Activated B cell treated with CpG ODN at 0.5 μM for 24 hours (primary cell): ENCODE measurements around the gene AOPEP. TPM values are rescaled to one million over a fixed set of nuclear protein-coding genes. Genes with fewer than 3 reads are reported as not detected.

Source experiments
- ATAC-seq: fragments of 200-7000 bp; cut with Tn5 transposase; one replicate; pipeline ENCODE4 v1.10.0; 2021; ENCODE audit warnings: low read depth, mild to moderate bottlenecking, moderate library complexity
- CTCF ChIA-PET: fragments of 350-600 bp; sonication (Branson Sonifier 250); formaldehyde crosslinking; loops from one replicate; lab custom pipeline; 2021; ENCODE audit warnings: antibody characterized with exemption; lab: Charles Lee
- POLR2A ChIA-PET: fragments of 350-600 bp; sonication (Branson Sonifier 250); formaldehyde crosslinking; loops from one replicate; lab custom pipeline; 2021; ENCODE audit warnings: antibody characterized with exemption; lab: Charles Lee
- DNase-seq: peaks from one replicate; pipeline ENCODE4 v3.0.0; 2022
- H3K27ac Mint-ChIP-seq: one replicate; pipeline ENCODE4 v1.8.0; 2020; ENCODE audit warnings: mixed read lengths
- H3K27me3 Mint-ChIP-seq: one replicate; pipeline ENCODE4 v1.8.0; 2021; ENCODE audit warnings: mixed read lengths
- H3K36me3 Mint-ChIP-seq: one replicate; pipeline ENCODE4 v1.8.0; 2021; ENCODE audit warnings: low read depth, mixed read lengths
- H3K4me1 Mint-ChIP-seq: one replicate; pipeline ENCODE4 v1.8.0; 2021; ENCODE audit warnings: mixed read lengths
- H3K4me3 Mint-ChIP-seq: one replicate; pipeline ENCODE4 v1.8.0; 2020; ENCODE audit warnings: mild to moderate bottlenecking, mixed read lengths
- H3K9me3 Mint-ChIP-seq: one replicate; pipeline ENCODE4 v1.8.0; 2020; ENCODE audit warnings: mixed read lengths
- CTCF ChIP-seq: fragments of 200-600 bp; IDR thresholded peaks from one replicate; pipeline ENCODE4 v1.8.0; 2022; ENCODE audit warnings: antibody characterized with exemption, mild to moderate bottlenecking
- intact Hi-C: fragments of 100-400 bp; cut with micrococcal nuclease; formaldehyde crosslinking; loops from one replicate; pipeline ENCODE4 v1.15.1; 2024
- total RNA-seq: library from RNA; stranded (reverse); gene quantifications from 2 replicates; pipeline ENCODE4 v1.2.3, GENCODE V29; 2022

AOPEP gene
- total RNA-seq, 1 donor from 2014 or later: 20.4 TPM

- no peaks in the 10 kb centered on the region for H3K4me1 Mint-ChIP-seq
- no peak for DNase-seq
- ChIA-PET POLR2A (no interaction called here), CTCF (no interaction called here)
- TF ChIP-seq CTCF: no peak
- no peaks in the 10 kb centered on the region for H3K9me3 Mint-ChIP-seq
- no peak for ATAC-seq
- H3K27me3 Mint-ChIP-seq: no peaks in the 10 kb centered on the region
- no peak overlapping the region for H3K27ac Mint-ChIP-seq
- no peak overlapping the region for H3K4me3 Mint-ChIP-seq
- peaks cover 5% of the 10 kb centered on the region for H3K36me3 Mint-ChIP-seq
- intact Hi-C loops: no loop called here
Measured at GRCh38 chr9:95067057-95067456, 340.6 kb downstream of the AOPEP start.

- intact Hi-C loops: no loop called here
- ATAC-seq: no peak
- Mint-ChIP-seq H3K27ac (no peak overlapping the region), H3K4me1 (no peaks in the 10 kb centered on the region), H3K9me3 (no peaks in the 10 kb centered on the region), H3K27me3 (no peaks in the 10 kb centered on the region), H3K36me3 (peaks cover 5% of the 10 kb centered on the region), H3K4me3 (no peak overlapping the region)
- no peak for TF ChIP-seq CTCF
- CTCF ChIA-PET: no interaction called here
- POLR2A ChIA-PET: no interaction called here
- no peak for DNase-seq
Measured at GRCh38 chr9:95067897-95068296, 341.4 kb downstream of the AOPEP start.

- ChIA-PET POLR2A (no interaction called here), CTCF (no interaction called here)
- no peaks in the 10 kb centered on the region for H3K4me1 Mint-ChIP-seq
- no peak overlapping the region for H3K27ac Mint-ChIP-seq
- no peaks in the 10 kb centered on the region for H3K36me3 Mint-ChIP-seq
- H3K27me3 Mint-ChIP-seq: no peaks in the 10 kb centered on the region
- intact Hi-C loops: no loop called here
- ATAC-seq: no peak
- no peak for DNase-seq
- no peak overlapping the region for H3K4me3 Mint-ChIP-seq
- TF ChIP-seq CTCF: no peak
- no peaks in the 10 kb centered on the region for H3K9me3 Mint-ChIP-seq
Measured at GRCh38 chr9:95070549-95071021, 344.1 kb downstream of the AOPEP start.

- Mint-ChIP-seq H3K4me3 (no peak overlapping the region), H3K36me3 (no peaks in the 10 kb centered on the region), H3K27me3 (no peaks in the 10 kb centered on the region), H3K4me1 (no peaks in the 10 kb centered on the region), H3K9me3 (no peaks in the 10 kb centered on the region), H3K27ac (no peak overlapping the region)
- CTCF ChIA-PET: no interaction called here
- intact Hi-C loops: no loop called here
- no peak for ATAC-seq
- no peak for DNase-seq
- TF ChIP-seq CTCF: no peak
- POLR2A ChIA-PET: no interaction called here
Measured at GRCh38 chr9:95071450-95071849, 345.0 kb downstream of the AOPEP start.

- Mint-ChIP-seq H3K27ac (no peak overlapping the region), H3K36me3 (no peaks in the 10 kb centered on the region), H3K9me3 (no peaks in the 10 kb centered on the region), H3K4me1 (no peaks in the 10 kb centered on the region), H3K4me3 (no peak overlapping the region), H3K27me3 (no peaks in the 10 kb centered on the region)
- ChIA-PET POLR2A (no interaction called here), CTCF (no interaction called here)
- intact Hi-C loops: no loop called here
- no peak for TF ChIP-seq CTCF
- no peak for ATAC-seq
- no peak for DNase-seq
Measured at GRCh38 chr9:95071925-95072324, 345.4 kb downstream of the AOPEP start.
